Kidney epithelial cell (primary cell): Measurements from ENCODE around the gene TLR9. TPM values are rescaled to one million over a fixed set of nuclear protein-coding genes. Genes with fewer than 3 reads are reported as not detected.

ENCODE experiments used
- DNase-seq: peaks from one replicate; pipeline ENCODE4 v3.0.0-alpha.2; 2010; ENCODE audit warnings: low read depth
- H3K27me3 ChIP-seq: 2 replicates; pipeline ENCODE4 v1.6.0; 2011; ENCODE audit warnings: low read length; ENCODE audit not compliant: control insufficient read depth, insufficient read depth
- H3K36me3 ChIP-seq: 2 replicates; pipeline ENCODE4 v1.5.1; 2011; ENCODE audit warnings: low read length; ENCODE audit not compliant: control insufficient read depth, insufficient read depth
- H3K4me3 ChIP-seq: 2 replicates; pipeline ENCODE4 v1.5.1; 2011; ENCODE audit warnings: low read depth, mild to moderate bottlenecking, control low read depth, low read length
- CTCF ChIP-seq: IDR thresholded peaks from 2 replicates; pipeline ENCODE4 v1.5.1; 2011; ENCODE audit warnings: mild to moderate bottlenecking, moderate library complexity, low read length, control low read depth, inconsistent platforms; ENCODE audit not compliant: insufficient read depth, poor library complexity, severe bottlenecking
- total RNA-seq: library from RNA; depleted of rRNA; stranded (reverse); fragments of >200 nt; gene quantifications from 2 replicates; pipeline ENCODE4 v1.2.3, GENCODE V29; 2015

The TLR9 gene
- total RNA-seq, 1 donor from 2014 or later = not detected

GRCh38 chr3:52194485-52195290 lies 30.8 kb downstream of the TLR9 start:
- no peak for DNase-seq
- no peak overlapping the region for H3K4me3 ChIP-seq
- H3K27me3 ChIP-seq = no peaks in the 10 kb centered on the region
- no peak for TF ChIP-seq CTCF
- H3K36me3 ChIP-seq = no peaks in the 10 kb centered on the region

GRCh38 chr3:52193065-52193464 lies 32.4 kb downstream of the TLR9 start:
- Histone ChIP-seq H3K36me3 (no peaks in the 10 kb centered on the region), H3K27me3 (no peaks in the 10 kb centered on the region), H3K4me3 (no peak overlapping the region)
- TF ChIP-seq CTCF = no peak
- no peak for DNase-seq

GRCh38 chr3:52191663-52192062 lies 33.8 kb downstream of the TLR9 start:
- no peak for TF ChIP-seq CTCF
- H3K27me3 ChIP-seq = no peaks in the 10 kb centered on the region
- no peak for DNase-seq
- H3K36me3 ChIP-seq = no peaks in the 10 kb centered on the region
- H3K4me3 ChIP-seq = no peak overlapping the region

GRCh38 chr3:52190294-52191074 lies 35.0 kb downstream of the TLR9 start:
- Histone ChIP-seq H3K36me3 (no peaks in the 10 kb centered on the region), H3K4me3 (no peak overlapping the region), H3K27me3 (no peaks in the 10 kb centered on the region)
- DNase-seq = no peak
- no peak for TF ChIP-seq CTCF

- H3K27me3 ChIP-seq = no peaks in the 10 kb centered on the region
- TF ChIP-seq CTCF = no peak
- H3K36me3 ChIP-seq = no peaks in the 10 kb centered on the region
- H3K4me3 ChIP-seq = no peak overlapping the region
- no peak for DNase-seq
Measured at GRCh38 chr3:52188556-52188955, 36.9 kb downstream of the TLR9 start.
